ENCODE measurements around the gene DEFB114.

DEFB114 gene

GRCh38 chr6:49923826-49924225, 40.1 kb downstream of the DEFB114 start:
- TF ChIP-seq EZH2phosphoT487 (IDR thresholded peaks at IDR 0.05; ENCODE audit: borderline replicate concordance, low read length): no peak
- TF ChIP-seq CTCF (IDR thresholded peaks at IDR 0.05; ENCODE audit: low read depth, low read length, poor library complexity, severe bottlenecking): no peak
- H3K27me3 ChIP-seq (ENCODE audit: control insufficient read depth, low read length): no peaks in the 10 kb centered on the region
- no peaks in the 10 kb centered on the region for H3K36me3 ChIP-seq (ENCODE audit: control insufficient read depth, low read length)
- H3K9me2 ChIP-seq (replicated peaks; ENCODE audit: control insufficient read depth, low read length): no peaks in the 10 kb centered on the region
- H3K79me2 ChIP-seq (ENCODE audit: control insufficient read depth, low read length): no peaks in the 10 kb centered on the region
- H3K4me2 ChIP-seq (ENCODE audit: low read length): no peak overlapping the region
- no peak overlapping the region for H3K4me3 ChIP-seq (ENCODE audit: low read length)
- no peak overlapping the region for H3K27ac ChIP-seq (ENCODE audit: low read depth, low read length)
- H3K9me3 ChIP-seq (ENCODE audit: control insufficient read depth, insufficient read depth, low read length): no peaks in the 10 kb centered on the region
- H3K4me1 ChIP-seq (ENCODE audit: control insufficient read depth, low read length): no peaks in the 10 kb centered on the region
- no peaks in the 10 kb centered on the region for H3F3A ChIP-seq (ENCODE audit: control insufficient read depth, insufficient read depth)
- H4K20me1 ChIP-seq (ENCODE audit: control insufficient read depth, insufficient read depth, low read depth, low read length): no peaks in the 10 kb centered on the region

DNA sequence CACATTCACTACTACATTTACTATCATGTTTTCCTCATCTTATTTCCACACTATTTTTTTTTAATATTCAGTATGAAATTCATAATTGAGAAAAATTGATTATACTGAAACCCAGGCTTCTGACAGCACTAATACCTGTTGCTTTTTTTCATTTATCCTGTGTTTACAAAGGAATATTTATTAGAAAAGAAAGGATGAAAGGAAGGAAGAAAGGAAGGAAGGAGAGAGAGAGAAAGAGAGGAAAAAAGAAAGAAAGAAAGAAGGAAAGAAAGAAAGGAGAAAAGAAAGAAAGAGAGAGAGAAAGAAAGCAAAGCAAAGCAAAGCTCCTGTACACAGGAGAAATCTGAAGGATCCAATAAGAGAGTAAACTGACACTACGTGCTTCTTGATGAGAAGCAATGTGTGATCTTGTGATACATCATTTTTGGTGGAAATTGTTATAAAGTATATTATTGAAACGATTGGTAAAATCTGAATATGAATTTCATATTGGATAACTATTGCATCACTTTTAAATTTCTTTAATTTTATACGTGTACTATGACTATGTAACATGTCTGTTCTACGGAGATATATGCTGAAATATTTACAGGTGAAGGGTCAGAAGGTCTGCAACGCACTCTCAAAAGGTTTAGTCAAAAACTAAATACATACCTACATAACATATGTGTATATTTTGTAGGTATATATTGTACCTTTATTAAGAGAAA, 43.9 kb downstream of the DEFB114 start:
- Histone ChIP-seq H3K9me3 (ENCODE audit: control insufficient read depth, insufficient read depth, low read length) (no peaks in the 10 kb centered on the region), H3K4me3 (ENCODE audit: low read length) (no peak overlapping the region), H3K79me2 (ENCODE audit: control insufficient read depth, low read length) (no peaks in the 10 kb centered on the region), H3K4me2 (ENCODE audit: low read length) (no peak overlapping the region), H3F3A (ENCODE audit: control insufficient read depth, insufficient read depth) (no peaks in the 10 kb centered on the region), H4K20me1 (ENCODE audit: control insufficient read depth, insufficient read depth, low read depth, low read length) (no peaks in the 10 kb centered on the region), H3K4me1 (ENCODE audit: control insufficient read depth, low read length) (no peaks in the 10 kb centered on the region), H3K27me3 (ENCODE audit: control insufficient read depth, low read length) (no peaks in the 10 kb centered on the region), H3K27ac (ENCODE audit: low read depth, low read length) (no peak overlapping the region), H3K36me3 (ENCODE audit: control insufficient read depth, low read length) (no peaks in the 10 kb centered on the region), H3K9me2 (replicated peaks; ENCODE audit: control insufficient read depth, low read length) (no peaks in the 10 kb centered on the region)
- no peak for TF ChIP-seq EZH2phosphoT487 (IDR thresholded peaks at IDR 0.05; ENCODE audit: borderline replicate concordance, low read length)
- no peak for TF ChIP-seq CTCF (IDR thresholded peaks at IDR 0.05; ENCODE audit: low read depth, low read length, poor library complexity, severe bottlenecking)

DNA sequence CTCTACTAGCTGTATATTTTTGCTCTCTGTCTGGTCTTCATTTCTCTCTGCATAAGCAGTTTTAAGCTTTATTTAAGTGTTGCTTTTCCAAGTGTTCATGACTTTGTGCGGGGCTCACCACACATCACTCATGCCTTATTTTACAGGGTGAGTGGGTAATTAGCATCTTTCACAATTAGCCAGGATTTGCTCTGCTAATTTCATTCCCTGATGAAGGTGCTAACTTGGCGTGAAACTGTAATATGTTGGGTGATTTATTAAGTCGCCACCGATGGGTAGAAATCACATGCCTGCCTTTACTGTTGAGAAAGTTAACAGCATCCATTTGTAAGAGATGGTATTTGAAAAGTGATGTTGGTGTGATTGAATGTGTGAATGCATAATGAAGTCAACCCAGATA, 44.7 kb downstream of the DEFB114 start:
- Histone ChIP-seq H3K4me3 (ENCODE audit: low read length) (no peak overlapping the region), H3K4me2 (ENCODE audit: low read length) (no peak overlapping the region), H3K36me3 (ENCODE audit: control insufficient read depth, low read length) (no peaks in the 10 kb centered on the region), H3K27me3 (ENCODE audit: control insufficient read depth, low read length) (no peaks in the 10 kb centered on the region), H3K9me3 (ENCODE audit: control insufficient read depth, insufficient read depth, low read length) (no peaks in the 10 kb centered on the region), H4K20me1 (ENCODE audit: control insufficient read depth, insufficient read depth, low read depth, low read length) (no peaks in the 10 kb centered on the region), H3K27ac (ENCODE audit: low read depth, low read length) (no peak overlapping the region), H3K4me1 (ENCODE audit: control insufficient read depth, low read length) (no peaks in the 10 kb centered on the region), H3F3A (ENCODE audit: control insufficient read depth, insufficient read depth) (no peaks in the 10 kb centered on the region), H3K79me2 (ENCODE audit: control insufficient read depth, low read length) (no peaks in the 10 kb centered on the region), H3K9me2 (replicated peaks; ENCODE audit: control insufficient read depth, low read length) (no peaks in the 10 kb centered on the region)
- no peak for TF ChIP-seq CTCF (IDR thresholded peaks at IDR 0.05; ENCODE audit: low read depth, low read length, poor library complexity, severe bottlenecking)
- TF ChIP-seq EZH2phosphoT487 (IDR thresholded peaks at IDR 0.05; ENCODE audit: borderline replicate concordance, low read length): no peak
